ENCODE results near the gene SCARB1. TPM values are rescaled to one million over a fixed set of nuclear protein-coding genes. Genes with fewer than 3 reads are reported as not detected.

Gene SCARB1
- total RNA-seq, 1 donor from 2014 or later: 4.3 TPM

DNA sequence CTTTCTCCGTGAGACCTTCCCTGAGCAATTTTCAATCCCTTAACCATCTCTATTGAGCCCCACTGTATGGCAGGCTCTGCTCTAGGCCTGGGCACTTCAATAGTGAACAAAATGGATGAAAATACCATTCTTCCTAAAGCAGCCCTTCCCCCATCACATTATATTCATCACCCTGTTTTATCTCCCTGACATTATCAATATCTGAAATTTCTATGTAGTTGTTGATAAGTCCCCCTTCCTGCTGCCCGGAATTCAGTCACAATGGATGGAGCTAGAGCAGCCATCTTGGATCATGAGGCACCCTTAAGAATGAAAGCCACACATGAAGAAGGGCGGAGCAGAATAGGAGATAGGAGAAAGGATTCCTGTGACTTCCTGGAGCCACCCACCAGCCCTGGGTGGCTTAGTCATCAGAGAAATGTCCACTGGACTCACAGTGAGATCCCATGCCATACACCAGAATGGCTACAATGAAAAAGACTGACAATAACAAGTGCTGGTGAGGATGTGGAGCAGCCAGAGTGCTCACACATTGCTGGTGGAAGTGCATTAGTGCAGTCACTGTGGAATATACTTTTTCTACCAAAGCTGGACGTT lies 33.9 kb downstream of the SCARB1 start:
- DNase-seq (ENCODE audit: low spot score): no peak
- H3K4me1 Mint-ChIP-seq: peaks cover 60% of the 10 kb centered on the region
- Histone ChIP-seq H4K20me1 (ENCODE audit: low read depth) (peaks cover 24% of the 10 kb centered on the region), H3F3A (ENCODE audit: low read depth) (peaks cover 32% of the 10 kb centered on the region), H3K9ac (no peak overlapping the region), H3K27ac (no peak overlapping the region), H3K27me3 (peaks cover 44% of the 10 kb centered on the region), H3K4me1 (peaks cover 19% of the 10 kb centered on the region), H3K79me2 (ENCODE audit: low read depth) (no peaks in the 10 kb centered on the region), H3K36me3 (no peaks in the 10 kb centered on the region), H2AFZ (replicated peaks) (no peak overlapping the region), H3K9me3 (ENCODE audit: low read depth) (no peaks in the 10 kb centered on the region), H3K4me2 (no peak overlapping the region), H3K4me3 (no peak overlapping the region)
- peak overlapping the region; percentile 54 for H3K4me3 Mint-ChIP-seq
- H3K36me3 Mint-ChIP-seq: peaks cover 7% of the 10 kb centered on the region
- peaks cover 12% of the 10 kb centered on the region for H3K27me3 Mint-ChIP-seq (ENCODE audit: insufficient read depth, low read depth)
- H3K27ac Mint-ChIP-seq: no peak overlapping the region
- peaks cover 10% of the 10 kb centered on the region for H3K9me3 Mint-ChIP-seq
- TF ChIP-seq EZH2 (IDR thresholded peaks at IDR 0.05) (no peak), CTCF (IDR thresholded peaks at IDR 0.05) (no peak), EZH2phosphoT487 (IDR thresholded peaks at IDR 0.05) (no peak)

DNA sequence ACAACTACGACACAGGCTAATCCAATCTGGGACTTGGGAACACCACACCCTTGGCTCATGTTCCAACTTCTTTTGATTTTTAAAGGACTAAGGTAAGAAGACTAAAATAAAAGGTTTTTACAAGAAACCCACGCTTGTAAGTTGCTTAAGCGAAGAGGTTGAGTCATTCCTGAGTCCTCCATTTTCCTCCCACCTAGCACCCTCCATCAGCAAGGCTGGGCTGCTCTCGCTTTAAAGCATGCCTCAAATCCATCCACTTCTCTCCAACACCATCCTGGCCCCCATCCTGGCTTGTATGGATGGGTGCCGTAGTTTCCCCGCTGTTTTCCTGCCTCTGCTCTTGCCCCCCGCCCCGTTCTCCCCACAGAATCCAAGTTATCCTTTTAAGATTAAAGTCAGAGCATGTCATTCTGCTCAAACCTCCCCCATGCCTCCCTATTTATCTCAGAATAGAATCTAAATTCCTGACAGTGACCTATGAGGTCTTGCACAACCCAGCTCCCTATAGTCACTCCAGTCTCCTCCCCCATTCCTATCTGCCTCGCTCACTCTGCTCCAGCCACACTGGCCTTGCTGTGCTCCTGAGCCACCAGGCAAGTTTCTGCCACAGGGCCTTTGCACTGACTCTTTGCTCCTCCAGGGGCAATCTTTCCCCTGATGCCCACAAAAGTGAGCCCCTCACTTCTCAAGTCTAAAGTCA lies 34.5 kb downstream of the SCARB1 start:
- H3K36me3 ChIP-seq: no peaks in the 10 kb centered on the region
- peaks cover 37% of the 10 kb centered on the region for H3K27me3 ChIP-seq
- peaks cover 60% of the 10 kb centered on the region for H3K4me1 Mint-ChIP-seq
- no peaks in the 10 kb centered on the region for H3K79me2 ChIP-seq (ENCODE audit: low read depth)
- H2AFZ ChIP-seq (replicated peaks): no peak overlapping the region
- H3K4me3 Mint-ChIP-seq: no peak overlapping the region
- no peak overlapping the region for H3K9ac ChIP-seq
- H3K27me3 Mint-ChIP-seq (ENCODE audit: insufficient read depth, low read depth): peaks cover 13% of the 10 kb centered on the region
- H3K36me3 Mint-ChIP-seq: peaks cover 5% of the 10 kb centered on the region
- H4K20me1 ChIP-seq (ENCODE audit: low read depth): peaks cover 19% of the 10 kb centered on the region
- H3F3A ChIP-seq (ENCODE audit: low read depth): peaks cover 29% of the 10 kb centered on the region
- no peak for DNase-seq (ENCODE audit: low spot score)
- no peak overlapping the region for H3K4me2 ChIP-seq
- no peak overlapping the region for H3K4me3 ChIP-seq
- H3K27ac ChIP-seq: no peak overlapping the region
- no peaks in the 10 kb centered on the region for H3K9me3 ChIP-seq (ENCODE audit: low read depth)
- H3K9me3 Mint-ChIP-seq: peaks cover 10% of the 10 kb centered on the region
- H3K27ac Mint-ChIP-seq: peak overlapping the region; percentile 62
- peaks cover 16% of the 10 kb centered on the region for H3K4me1 ChIP-seq
- TF ChIP-seq EZH2phosphoT487 (IDR thresholded peaks at IDR 0.05) (no peak), EZH2 (IDR thresholded peaks at IDR 0.05) (no peak), CTCF (IDR thresholded peaks at IDR 0.05) (no peak)

DNA sequence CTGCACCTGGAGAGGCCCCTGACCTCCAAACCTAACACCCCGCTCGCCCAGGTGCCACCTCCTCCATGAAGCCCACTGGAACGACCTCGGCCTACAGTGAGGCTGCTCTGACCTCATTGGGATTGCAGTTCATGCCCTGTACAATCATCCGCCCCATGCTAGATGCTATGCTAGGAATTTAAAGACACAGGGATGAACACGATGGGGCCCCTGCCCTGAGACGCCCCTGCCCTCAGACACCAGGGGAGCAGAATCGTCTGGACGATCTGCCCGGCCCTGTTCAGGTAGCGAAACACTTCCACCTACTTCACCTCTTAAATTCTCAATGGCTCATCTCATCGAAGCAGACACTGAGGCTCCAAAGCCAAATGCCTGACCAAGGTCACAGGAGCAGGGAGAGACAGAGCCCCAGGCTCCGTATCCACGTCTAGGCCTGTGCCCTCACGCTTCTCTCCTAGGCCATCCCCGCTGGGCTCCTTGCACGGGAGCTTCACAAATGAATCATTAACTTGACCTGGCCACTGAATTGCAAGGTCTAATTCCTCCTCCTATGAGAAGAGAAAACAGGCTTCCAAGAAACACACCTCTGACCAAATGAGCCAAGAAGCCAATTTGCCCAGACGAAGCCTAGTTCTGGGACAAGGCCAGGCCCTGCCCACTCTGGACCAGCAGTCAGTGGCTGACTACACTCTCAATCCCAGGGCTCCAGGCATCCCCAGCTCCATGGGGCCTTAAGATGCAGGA lies 35.2 kb downstream of the SCARB1 start:
- no peak for TF ChIP-seq EZH2 (IDR thresholded peaks at IDR 0.05)
- Histone ChIP-seq H3K9me3 (ENCODE audit: low read depth) (no peaks in the 10 kb centered on the region), H3K4me2 (no peak overlapping the region), H3K27ac (no peak overlapping the region), H3K27me3 (peaks cover 34% of the 10 kb centered on the region), H3K79me2 (ENCODE audit: low read depth) (no peaks in the 10 kb centered on the region), H3K36me3 (no peaks in the 10 kb centered on the region), H3K9ac (no peak overlapping the region), H3K4me3 (no peak overlapping the region), H3F3A (ENCODE audit: low read depth) (peaks cover 21% of the 10 kb centered on the region), H4K20me1 (ENCODE audit: low read depth) (peaks cover 12% of the 10 kb centered on the region), H2AFZ (replicated peaks) (no peak overlapping the region), H3K4me1 (peaks cover 8% of the 10 kb centered on the region)
- Mint-ChIP-seq H3K9me3 (peaks cover 10% of the 10 kb centered on the region), H3K27ac (peak overlapping the region; percentile 4), H3K4me3 (no peak overlapping the region), H3K27me3 (ENCODE audit: insufficient read depth, low read depth) (peaks cover 13% of the 10 kb centered on the region), H3K36me3 (peaks cover 5% of the 10 kb centered on the region), H3K4me1 (peaks cover 56% of the 10 kb centered on the region)
- no peak for DNase-seq (ENCODE audit: low spot score)

Data from neural progenitor cell (in vitro differentiated cells).